Spinal cord (tissue), 10 donors: ENCODE measurements around the gene RPL22L1. TPM values are rescaled to one million over a fixed set of nuclear protein-coding genes. Genes with fewer than 3 reads are reported as not detected.

Experiments used
- DNase-seq, 6 donors: peaks; one replicate each; pipeline versions ENCODE4 v3.0.0 to v3.0.0-alpha.2; 2013 to 2015; ENCODE audit warnings: low spot score in 6 of 6, low read depth in 4 of 6
- H3K27ac ChIP-seq: one replicate; pipeline ENCODE4 v1.5.1; 2013; ENCODE audit warnings: low read depth, low read length, control low read depth
- H3K27me3 ChIP-seq: one replicate; pipeline ENCODE4 v1.6.1; 2013; ENCODE audit warnings: low read length; ENCODE audit not compliant: control insufficient read depth, insufficient read depth
- H3K36me3 ChIP-seq: one replicate; pipeline ENCODE4 v1.6.1; 2013; ENCODE audit warnings: low read length; ENCODE audit not compliant: control insufficient read depth, insufficient read depth
- H3K4me1 ChIP-seq: one replicate; pipeline ENCODE4 v1.6.1; 2013; ENCODE audit warnings: low read length; ENCODE audit not compliant: control insufficient read depth, insufficient read depth
- H3K4me3 ChIP-seq: one replicate; pipeline ENCODE4 v1.5.1; 2013; ENCODE audit warnings: low read depth, low read length, control low read depth
- H3K9me3 ChIP-seq: one replicate; pipeline ENCODE4 v1.6.1; 2013; ENCODE audit warnings: low read length; ENCODE audit not compliant: control insufficient read depth, insufficient read depth
- WGBS: methylation state at CpG from one replicate; pipeline ENCODE4 v1.1.5; 2013; ENCODE audit warnings: missing lambda C conversion rate; ENCODE audit not compliant: insufficient coverage; 5-methylcytosine and 5-hydroxymethylcytosine counted together
- long read RNA-seq, 4 donors: transcript quantifications; one replicate each; lab custom pipeline, GENCODE V29; 2026
- polyA plus RNA-seq, 2 donors: library from polyadenylated mRNA; unstranded; fragments of 120-200 nt; gene quantifications; one replicate each; pipeline ENCODE4 v1.2.1, GENCODE V29; 2013; ENCODE audit not compliant: insufficient read length in 2 of 2
- total RNA-seq, 2 donors: library from RNA; depleted of rRNA in 1 of 2; stranded (reverse); fragments of 120-200 nt in 1 of 2; fragments of >200 nt in 1 of 2; gene quantifications; one replicate each; pipeline versions ENCODE4 v1.2.3 to v1.2.4, GENCODE V29; 2013 to 2014
- donor health status: healthy.

The RPL22L1 gene
- total RNA-seq, result 10 to 100 TPM; 25.0 to 98.2 TPM
- polyA plus RNA-seq, result 10 to 100 TPM; 29.1 to 30.3 TPM
- long read RNA-seq, donor 1, transcript RPL22L1-202 (4 exons, 506 nt), result minor isoform, 5 of 52 reads
- long read RNA-seq, donor 1, transcript RPL22L1-201 (4 exons, 2,190 nt), result major isoform, 32 of 52 reads
- long read RNA-seq, donor 1, partial matches to known transcripts, result 6 of 52 reads
- long read RNA-seq, donor 1, other reads (novel, unspliced or antisense), result 0 of 52 reads
- long read RNA-seq, donor 2, partial matches to known transcripts, result 0 of 9 reads
- long read RNA-seq, donor 2, other reads (novel, unspliced or antisense), result 0 of 9 reads
- long read RNA-seq, donor 3, transcript RPL22L1-201 (4 exons, 2,190 nt), result major isoform, 13 of 18 reads
- long read RNA-seq, donor 3, partial matches to known transcripts, result 0 of 18 reads
- long read RNA-seq, donor 3, other reads (novel, unspliced or antisense), result 0 of 18 reads
- long read RNA-seq, donor 4, transcript RPL22L1-202 (4 exons, 506 nt), result minor isoform, 7 of 131 reads
- long read RNA-seq, donor 4, transcript RPL22L1-201 (4 exons, 2,190 nt), result major isoform, 59 of 131 reads
- long read RNA-seq, donor 4, transcript RPL22L1-204 (4 exons, 581 nt), result minor isoform, 50 of 131 reads
- long read RNA-seq, donor 4, transcript RPL22L1-206 (4 exons, 587 nt), result minor isoform, 5 of 131 reads
- long read RNA-seq, donor 4, partial matches to known transcripts, result 8 of 131 reads
- long read RNA-seq, donor 4, other reads (novel, unspliced or antisense), result 0 of 131 reads

GRCh38 chr3:170869645-170870593, at the start of gene RPL22L1:
TSS of gene RPL22L1 (minus strand) at chr3:170870195. CDS start at chr3:170870167, 28 bp downstream.
- Histone ChIP-seq H3K4me1 (peaks cover 9% of the 10 kb centered on the region), H3K36me3 (peaks cover 3% of the 10 kb centered on the region), H3K27ac (peak within 1 kb of the TSS; percentile 90), H3K27me3 (no peaks in the 10 kb centered on the region), H3K4me3 (peak within 1 kb of the TSS; percentile 91), H3K9me3 (peaks cover 1% of the 10 kb centered on the region)
- under 1% methylated on average over 54 of the region's 59 CpGs for WGBS
- DNase-seq, result peak; percentile 89 to 99 (median 95)

GRCh38 chr3:170918715-170919114, 48.7 kb upstream of the RPL22L1 start:
- no peaks in the 10 kb centered on the region for H3K27me3 ChIP-seq
- H3K9me3 ChIP-seq, result peaks cover 8% of the 10 kb centered on the region
- H3K4me1 ChIP-seq, result no peaks in the 10 kb centered on the region
- no peak overlapping the region for H3K4me3 ChIP-seq
- WGBS, result 81% methylated on average over 4 of the region's 4 CpGs
- H3K27ac ChIP-seq, result no peak overlapping the region
- no peaks in the 10 kb centered on the region for H3K36me3 ChIP-seq
- DNase-seq, result no peak

- Histone ChIP-seq H3K4me3 (no peak overlapping the region), H3K9me3 (peaks cover 7% of the 10 kb centered on the region), H3K4me1 (no peaks in the 10 kb centered on the region), H3K36me3 (no peaks in the 10 kb centered on the region), H3K27me3 (no peaks in the 10 kb centered on the region), H3K27ac (no peak overlapping the region)
- no CpG with 5 or more reads among the region's 1 CpG for WGBS
- no peak for DNase-seq
These were observed 44.7 kb upstream of the RPL22L1 start for GRCh38 chr3:170914690-170915089.

- H3K27me3 ChIP-seq, result no peaks in the 10 kb centered on the region
- WGBS, result no CpG with 5 or more reads among the region's 5 CpGs
- peaks cover under 1% of the 10 kb centered on the region for H3K4me1 ChIP-seq
- peaks cover 9% of the 10 kb centered on the region for H3K9me3 ChIP-seq
- no peak overlapping the region for H3K27ac ChIP-seq
- no peak overlapping the region for H3K4me3 ChIP-seq
- no peaks in the 10 kb centered on the region for H3K36me3 ChIP-seq
- no peak for DNase-seq
These were observed 44.2 kb upstream of the RPL22L1 start for GRCh38 chr3:170914212-170914611.

- DNase-seq, result no peak
- WGBS, result 83% methylated on average over 2 of the region's 3 CpGs
- no peak overlapping the region for H3K27ac ChIP-seq
These were observed 41.1 kb upstream of the RPL22L1 start for GRCh38 chr3:170911051-170911450.

GRCh38 chr3:170910542-170910941, 40.5 kb upstream of the RPL22L1 start:
- Histone ChIP-seq H3K27ac (no peak overlapping the region), H3K36me3 (no peaks in the 10 kb centered on the region), H3K4me3 (no peak overlapping the region), H3K9me3 (peaks cover 7% of the 10 kb centered on the region), H3K4me1 (peaks cover 12% of the 10 kb centered on the region), H3K27me3 (no peaks in the 10 kb centered on the region)
- no peak for DNase-seq

More at GRCh38 chr3:170911051-170911450, 41.1 kb upstream of the RPL22L1 start:
- Histone ChIP-seq H3K4me1 (peaks cover 12% of the 10 kb centered on the region), H3K27me3 (no peaks in the 10 kb centered on the region), H3K4me3 (no peak overlapping the region), H3K9me3 (peaks cover 7% of the 10 kb centered on the region), H3K36me3 (no peaks in the 10 kb centered on the region)

- 100% methylated on average over 6 of the region's 17 CpGs for WGBS
- no peaks in the 10 kb centered on the region for H3K27me3 ChIP-seq
- DNase-seq, result peak in 1 of 6 donors; percentile 2
- no peaks in the 10 kb centered on the region for H3K36me3 ChIP-seq
- peaks cover 7% of the 10 kb centered on the region for H3K9me3 ChIP-seq
- H3K27ac ChIP-seq, result no peak overlapping the region
- peak overlapping the region; percentile 74 for H3K4me3 ChIP-seq
- H3K4me1 ChIP-seq, result peaks cover 12% of the 10 kb centered on the region
These were observed 39.3 kb upstream of the RPL22L1 start for GRCh38 chr3:170909129-170909903.

- H3K27me3 ChIP-seq, result no peaks in the 10 kb centered on the region
- H3K4me3 ChIP-seq, result peak within 1 kb of the TSS; percentile 74
- peak within 1 kb of the TSS; percentile 65 for H3K27ac ChIP-seq
- peaks cover 12% of the 10 kb centered on the region for H3K4me1 ChIP-seq
- no peaks in the 10 kb centered on the region for H3K36me3 ChIP-seq
- 9% methylated on average over 73 of the region's 73 CpGs for WGBS
- DNase-seq, result peak; percentile 78 to 99 (median 91)
- peaks cover 7% of the 10 kb centered on the region for H3K9me3 ChIP-seq
These were observed 38.5 kb upstream of the RPL22L1 start, which contains the start of gene EIF5A2 for GRCh38 chr3:170908235-170909116. TSS of gene EIF5A2 (minus strand) at chr3:170908637. CDS start at chr3:170907806, 831 bp downstream.
